ENCODE measurements around the gene MYLK. TPM values are rescaled to one million over a fixed set of nuclear protein-coding genes. Genes with fewer than 3 reads are reported as not detected.

Gene MYLK
- total and polyA plus RNA-seq, 10 of the 15 experiments (the other 5 are each of a cell fraction or from before 2014, with no cell fraction given), result 0.04 to 1.6 (median 0.42) TPM; not detected in 1

DNA sequence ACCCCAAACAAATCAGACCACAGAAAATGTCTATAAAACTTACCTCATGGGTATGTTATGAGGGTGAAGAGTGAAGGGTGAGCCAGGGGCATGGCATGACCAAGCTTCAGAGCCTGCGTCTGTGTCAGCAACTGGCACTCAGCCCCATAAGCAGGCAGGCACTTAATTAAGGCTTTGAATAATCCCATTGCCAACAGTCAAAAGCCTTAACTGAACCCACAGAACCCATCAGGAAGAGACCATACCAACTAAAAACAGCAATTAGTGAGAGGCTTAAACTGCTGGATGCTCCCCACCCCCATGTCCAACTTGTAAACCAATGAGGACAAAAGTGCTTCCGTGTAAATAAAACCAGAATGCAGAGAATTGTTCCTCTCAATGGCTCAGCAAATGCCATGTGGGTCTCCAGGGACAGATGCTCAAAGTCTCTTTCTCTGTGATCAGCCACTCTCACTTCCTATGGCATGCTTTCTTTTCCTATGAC, 126.0 kb downstream of the MYLK start:
- no peaks in the 10 kb centered on the region for H4K20me1 ChIP-seq (ENCODE audit: control insufficient read depth, insufficient read depth)
- SMC1A ChIA-PET (ENCODE audit: uncharacterized antibody, unreplicated experiment), result no interaction called here
- H3K27me3 ChIP-seq (replicated peaks in 1 of 2; ENCODE audit: control insufficient read depth in 2 of 2, insufficient read depth in 2 of 2, low read length in 1 of 2), result no peaks in the 10 kb centered on the region; a peak in 1 of 4 replicates
- no peak overlapping the region for H3K4me3 ChIP-seq
- no peaks in the 10 kb centered on the region for H3K36me3 ChIP-seq (ENCODE audit: control insufficient read depth in 2 of 2, insufficient read depth in 2 of 2, low read length in 1 of 2)
- H3K27ac ChIP-seq (ENCODE audit: control insufficient read depth, insufficient read depth), result no peak overlapping the region
- ATAC-seq (no peak), FAIRE-seq (no peak), DNase-seq (ENCODE audit: low read depth, low spot score) (no peak)
- RAD21 ChIA-PET (ENCODE audit: unreplicated experiment), result interaction anchor here (0.7 kb wide), 1 partner anchor 360 kb away, joined by 3 read pairs; no protein-coding TSS in a partner anchor
- TF ChIP-seq BCL11A (IDR thresholded peaks at IDR 0.05; ENCODE audit: low read depth, low read length), result no peak
- TF ChIP-seq MTA3 (IDR thresholded peaks at IDR 0.05; ENCODE audit: borderline replicate concordance, low read length), result no peak
- TF ChIP-seq CHD4 (IDR thresholded peaks at IDR 0.05), result no peak
- TF ChIP-seq POLR2A (IDR thresholded peaks at IDR 0.05; ENCODE audit: low read depth, low read length), result no peak
- TF ChIP-seq, protein P1, sequence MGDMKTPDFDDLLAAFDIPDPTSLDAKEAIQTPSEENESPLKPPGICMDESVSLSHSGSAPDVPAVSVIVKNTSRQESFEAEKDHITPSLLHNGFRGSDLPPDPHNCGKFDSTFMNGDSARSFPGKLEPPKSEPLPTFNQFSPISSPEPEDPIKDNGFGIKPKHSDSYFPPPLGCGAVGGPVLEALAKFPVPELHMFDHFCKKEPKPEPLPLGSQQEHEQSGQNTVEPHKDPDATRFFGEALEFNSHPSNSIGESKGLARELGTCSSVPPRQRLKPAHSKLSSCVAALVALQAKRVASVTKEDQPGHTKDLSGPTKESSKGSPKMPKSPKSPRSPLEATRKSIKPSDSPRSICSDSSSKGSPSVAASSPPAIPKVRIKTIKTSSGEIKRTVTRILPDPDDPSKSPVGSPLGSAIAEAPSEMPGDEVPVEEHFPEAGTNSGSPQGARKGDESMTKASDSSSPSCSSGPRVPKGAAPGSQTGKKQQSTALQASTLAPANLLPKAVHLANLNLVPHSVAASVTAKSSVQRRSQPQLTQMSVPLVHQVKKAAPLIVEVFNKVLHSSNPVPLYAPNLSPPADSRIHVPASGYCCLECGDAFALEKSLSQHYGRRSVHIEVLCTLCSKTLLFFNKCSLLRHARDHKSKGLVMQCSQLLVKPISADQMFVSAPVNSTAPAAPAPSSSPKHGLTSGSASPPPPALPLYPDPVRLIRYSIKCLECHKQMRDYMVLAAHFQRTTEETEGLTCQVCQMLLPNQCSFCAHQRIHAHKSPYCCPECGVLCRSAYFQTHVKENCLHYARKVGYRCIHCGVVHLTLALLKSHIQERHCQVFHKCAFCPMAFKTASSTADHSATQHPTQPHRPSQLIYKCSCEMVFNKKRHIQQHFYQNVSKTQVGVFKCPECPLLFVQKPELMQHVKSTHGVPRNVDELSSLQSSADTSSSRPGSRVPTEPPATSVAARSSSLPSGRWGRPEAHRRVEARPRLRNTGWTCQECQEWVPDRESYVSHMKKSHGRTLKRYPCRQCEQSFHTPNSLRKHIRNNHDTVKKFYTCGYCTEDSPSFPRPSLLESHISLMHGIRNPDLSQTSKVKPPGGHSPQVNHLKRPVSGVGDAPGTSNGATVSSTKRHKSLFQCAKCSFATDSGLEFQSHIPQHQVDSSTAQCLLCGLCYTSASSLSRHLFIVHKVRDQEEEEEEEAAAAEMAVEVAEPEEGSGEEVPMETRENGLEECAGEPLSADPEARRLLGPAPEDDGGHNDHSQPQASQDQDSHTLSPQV (IDR thresholded peaks at IDR 0.05), result no peak
- no peak for TF ChIP-seq TCF3 (IDR thresholded peaks at IDR 0.05; ENCODE audit: borderline replicate concordance, insufficient read depth, low read depth, low read length)
- TF ChIP-seq KAT2A (conservative IDR thresholded peaks at IDR 0.05; ENCODE audit: control insufficient read depth, low read depth, low read length), result no peak
- no peak for TF ChIP-seq ZNF24 (IDR thresholded peaks at IDR 0.05)
- TF ChIP-seq ASH2L (IDR thresholded peaks at IDR 0.05; ENCODE audit: borderline replicate concordance, low read depth), result no peak
- TF ChIP-seq NFXL1 (IDR thresholded peaks at IDR 0.05; ENCODE audit: borderline replicate concordance), result no peak
- no peak for TF ChIP-seq ZNF274 (IDR thresholded peaks at IDR 0.05; ENCODE audit: insufficient read depth, insufficient read length)
- TF ChIP-seq ZZZ3 (IDR thresholded peaks at IDR 0.05; ENCODE audit: control insufficient read depth, insufficient read length, low read depth), result no peak
- TF ChIP-seq TAF1 (IDR thresholded peaks at IDR 0.05; ENCODE audit: borderline replicate concordance, low read depth, low read length), result no peak
- TF ChIP-seq YBX1 (IDR thresholded peaks at IDR 0.05), result no peak
- no peak for TF ChIP-seq SIN3A (IDR thresholded peaks at IDR 0.05; ENCODE audit: low read depth, low read length)
- no peak for TF ChIP-seq SRF (IDR thresholded peaks at IDR 0.05; ENCODE audit: low read depth in 2 of 2, low read length in 2 of 2)
- H3K79me2 ChIP-seq (ENCODE audit: control insufficient read depth, insufficient read depth, low read length), result no peaks in the 10 kb centered on the region
- H3K4me1 ChIP-seq (ENCODE audit: control insufficient read depth, insufficient read depth, low read length), result no peaks in the 10 kb centered on the region; the same call in 1 of the 2 replicates
- no peaks in the 10 kb centered on the region for H3K9me3 ChIP-seq (replicated peaks; ENCODE audit: control insufficient read depth, insufficient read depth, low read length)
- intact Hi-C loops (cut with micrococcal nuclease; ENCODE audit: unreplicated experiment) (no loop called here), in situ Hi-C loops (cut with MboI) (no loop called here)
- no peak overlapping the region for H3K4me2 ChIP-seq (ENCODE audit: control insufficient read depth, insufficient read depth)
- 15% methylated on average over 2 of the region's 2 CpGs for WGBS (ENCODE audit: insufficient coverage, insufficient replicate concordance, low lambda C conversion rate, missing lambda C conversion rate)
- H2AFZ ChIP-seq (ENCODE audit: control insufficient read depth, low read depth, low read length), result no peak overlapping the region
- no peak overlapping the region for H3K9ac ChIP-seq (ENCODE audit: control insufficient read depth, insufficient read depth, low read length)
- POLR2A ChIA-PET, result interaction anchor here (0.6 kb wide), 1 partner anchor 235 kb away, joined by 3 read pairs; no protein-coding TSS in a partner anchor
- CTCF ChIA-PET, result interaction anchor here (0.8 kb wide), 1 partner anchor 25 kb away, joined by 3 read pairs; no protein-coding TSS in a partner anchor
- no TSS peak for BruUV-seq (replicated peaks)
